IMR-90 (cell line): ENCODE results near the gene ATXN1. TPM values are rescaled to one million over a fixed set of nuclear protein-coding genes. Genes with fewer than 3 reads are reported as not detected.
A peak's percentile ranks its signal among the peaks of the same experiment; 100 is the strongest.

Experiments
- ATAC-seq: fragments of 200-7000 bp; cut with Tn5 transposase; 2 replicates; pipeline ENCODE4 v1.9.1; 2020; ENCODE audit warnings: low read depth, mild to moderate bottlenecking, moderate library complexity
- BruUV-seq: library from RNA; stranded (reverse); fragments of 400-500 nt; replicated peaks from 2 replicates; lab custom pipeline; 2021; lab: Mats Ljungman, UMichigan
- CTCF ChIA-PET: fragments of 300-600 bp; formaldehyde crosslinking; extraction: SDS; loops from one replicate; lab custom pipeline; 2021; ENCODE audit warnings: antibody characterized with exemption; lab: Yijun Ruan, JAX
- POLR2A ChIA-PET: fragments of 300-600 bp; sonication (Branson Sonifier 250); formaldehyde crosslinking; loops from one replicate; lab custom pipeline; 2022; ENCODE audit warnings: antibody characterized with exemption; ENCODE audit not compliant: unreplicated experiment; lab: Charles Lee
- DNase-seq: peaks from one replicate; pipeline ENCODE4 v3.0.0; 2013
- H2AFZ ChIP-seq: replicated peaks from 2 replicates; pipeline ENCODE3; 2013; ENCODE audit warnings: low read length, mild to moderate bottlenecking; ENCODE audit not compliant: poor library complexity
- H2AK5ac ChIP-seq: 2 replicates; pipeline ENCODE4 v1.6.1; 2013; ENCODE audit warnings: low read depth, low read length, inconsistent platforms
- H2AK9ac ChIP-seq: replicated peaks from 2 replicates; pipeline ENCODE3; 2013; ENCODE audit warnings: mild to moderate bottlenecking, low read depth, low read length, moderate library complexity; ENCODE audit not compliant: poor library complexity
- H2BK120ac ChIP-seq: 2 replicates; pipeline ENCODE4 v1.6.1; 2013; ENCODE audit warnings: low read depth, low read length, inconsistent platforms
- H2BK15ac ChIP-seq: 3 replicates; pipeline ENCODE4 v1.6.1; 2013; ENCODE audit warnings: low read depth, low read length, inconsistent platforms
- H2BK20ac ChIP-seq: 2 replicates; pipeline ENCODE4 v1.6.1; 2013; ENCODE audit warnings: low read depth, mild to moderate bottlenecking, inconsistent platforms, low read length, moderate library complexity
- H2BK5ac ChIP-seq: 2 replicates; pipeline ENCODE4 v1.6.1; 2013; ENCODE audit warnings: mild to moderate bottlenecking, low read depth, low read length, inconsistent platforms; ENCODE audit not compliant: poor library complexity, severe bottlenecking
- H3K14ac ChIP-seq: replicated peaks from 2 replicates; pipeline ENCODE4 v1.6.1; 2013; ENCODE audit warnings: low read depth, low read length, inconsistent platforms
- H3K18ac ChIP-seq: 2 replicates; pipeline ENCODE4 v1.6.1; 2013; ENCODE audit warnings: low read depth, low read length, control low read depth
- H3K23ac ChIP-seq: 2 replicates; pipeline ENCODE4 v1.6.1; 2013; ENCODE audit warnings: low read depth, low read length, inconsistent platforms
- H3K27ac ChIP-seq: 2 replicates; pipeline ENCODE4 v1.5.1; 2013; ENCODE audit warnings: mild to moderate bottlenecking, control low read depth, low read length; ENCODE audit not compliant: insufficient read depth
- H3K27me3 ChIP-seq: 2 replicates; pipeline ENCODE4 v1.6.1; 2013; ENCODE audit warnings: low read length; ENCODE audit not compliant: control insufficient read depth, insufficient read depth
- H3K36me3 ChIP-seq: 2 replicates; pipeline ENCODE4 v1.6.1; 2013; ENCODE audit warnings: low read length, mixed read lengths; ENCODE audit not compliant: control insufficient read depth, insufficient read depth
- H3K4ac ChIP-seq: 2 replicates; pipeline ENCODE4 v1.6.1; 2013; ENCODE audit warnings: low read depth, low read length, inconsistent platforms
- H3K4me1 ChIP-seq: 2 replicates; pipeline ENCODE4 v1.6.1; 2013; ENCODE audit warnings: low read length, mixed read lengths; ENCODE audit not compliant: control insufficient read depth, insufficient read depth
- H3K4me2 ChIP-seq: 2 replicates; pipeline ENCODE4 v1.6.1; 2013; ENCODE audit warnings: low read depth, mild to moderate bottlenecking, control low read depth, low read length, moderate library complexity
- H3K4me3 ChIP-seq: 2 replicates; pipeline ENCODE4 v1.5.1; 2013; ENCODE audit warnings: low read depth, mild to moderate bottlenecking, control low read depth, low read length, moderate library complexity; ENCODE audit not compliant: insufficient read depth
- H3K56ac ChIP-seq: 2 replicates; pipeline ENCODE4 v1.6.1; 2013; ENCODE audit warnings: low read length, inconsistent platforms; ENCODE audit not compliant: insufficient read depth; ENCODE audit errors: extremely low read depth
- H3K79me1 ChIP-seq, 2 experiments: 2 replicates each; pipeline ENCODE4 v1.6.1; 2013; ENCODE audit warnings: low read length in 2 of 2, inconsistent platforms in 1 of 2, low read depth in 1 of 2
- H3K9ac ChIP-seq: 2 replicates; pipeline ENCODE4 v1.6.1; 2013; ENCODE audit warnings: low read depth, low read length, control low read depth
- H3K9me1 ChIP-seq: 2 replicates; pipeline ENCODE4 v1.6.1; 2013; ENCODE audit warnings: low read length, inconsistent platforms; ENCODE audit not compliant: insufficient read depth
- H3K9me3 ChIP-seq: 2 replicates; pipeline ENCODE4 v1.6.1; 2013; ENCODE audit warnings: low read length; ENCODE audit not compliant: control insufficient read depth, insufficient read depth
- H4K20me1 ChIP-seq: 2 replicates; pipeline ENCODE4 v1.6.1; 2013; ENCODE audit warnings: low read length, inconsistent platforms; ENCODE audit not compliant: insufficient read depth
- H4K5ac ChIP-seq: 2 replicates; pipeline ENCODE4 v1.6.1; 2013; ENCODE audit warnings: mild to moderate bottlenecking, low read depth, low read length, control low read depth
- H4K8ac ChIP-seq, 2 experiments: 2 replicates each; pipeline ENCODE4 v1.6.1; 2013; ENCODE audit warnings: low read depth in 2 of 2, low read length in 2 of 2, control low read depth in 1 of 2, inconsistent platforms in 1 of 2
- H4K91ac ChIP-seq: 2 replicates; pipeline ENCODE4 v1.6.1; 2013; ENCODE audit warnings: low read depth, low read length, inconsistent platforms; ENCODE audit not compliant: insufficient read depth
- BHLHE40 ChIP-seq: fragments of 150-350 bp; IDR thresholded peaks from 2 replicates; pipeline ENCODE4 v1.6.1; 2016; ENCODE audit warnings: mild to moderate bottlenecking, low read depth, low read length
- CTCF ChIP-seq: conservative IDR thresholded peaks from 2 replicates; pipeline ENCODE4 v1.5.1; 2012; ENCODE audit warnings: mild to moderate bottlenecking, low read depth, low read length, improper control_type of control experiment
- MXI1 ChIP-seq: IDR thresholded peaks from 2 replicates; pipeline ENCODE4 v1.6.1; 2012; ENCODE audit warnings: low read depth, mild to moderate bottlenecking, low read length, moderate library complexity, borderline replicate concordance
- WGBS, 2 experiments: methylation state at CpG; one replicate each; pipeline versions ENCODE4 v1.1.5 to v1.1.7; 2013; ENCODE audit warnings: missing lambda C conversion rate in 2 of 2; ENCODE audit not compliant: insufficient read length in 1 of 2; ENCODE audit errors: extremely low coverage in 2 of 2; 5-methylcytosine and 5-hydroxymethylcytosine counted together
- dilution Hi-C: fragments of 300-500 bp; cut with HindIII; formaldehyde crosslinking; loops from one replicate; pipeline ENCODE4 v1.14.3; 2018; ENCODE audit warnings: low sequenced_read_pairs; ENCODE audit not compliant: unreplicated experiment
- in situ Hi-C: fragments of 300-500 bp; cut with MboI; formaldehyde crosslinking; loops from 3 replicates; pipeline ENCODE4 v1.14.3; 2019; ENCODE audit warnings: low sequenced_read_pairs, inconsistent platforms, mixed read lengths
- intact Hi-C: fragments of 100-400 bp; cut with micrococcal nuclease; formaldehyde crosslinking; loops from 2 replicates; pipeline ENCODE4 v1.10.0; 2022
- polyA plus RNA-seq, 3 experiments: library from polyadenylated mRNA; depleted of rRNA; stranded (reverse); fragments of >200 nt; gene quantifications; 2 replicates each; pipeline ENCODE4 v1.2.3, GENCODE V29; 2012; ENCODE audit warnings: low replicate concordance in 1 of 3
- total RNA-seq: library from RNA; depleted of rRNA; stranded (reverse); fragments of >200 nt; gene quantifications from 2 replicates; pipeline ENCODE4 v1.2.3, GENCODE V29; 2012

Gene ATXN1
- total and polyA plus RNA-seq, 2 of the 4 experiments (the other 2 are of a cell fraction): 7.3 to 11.1 TPM

GRCh38 chr6:16518265-16518664, 243.0 kb downstream of the ATXN1 start:
- Histone ChIP-seq H4K91ac (no peak overlapping the region), H3K4me1 (peaks cover 3% of the 10 kb centered on the region; the same call in 1 of the 2 replicates), H3K18ac (no peak overlapping the region), H2AK5ac (no peak overlapping the region), H3K14ac (no peak overlapping the region), H4K8ac (no peak overlapping the region), H2AK9ac (no peak overlapping the region), H3K27me3 (no peaks in the 10 kb centered on the region), H3K79me1 (peaks cover 2 to 16% of the 10 kb centered on the region in 2 experiments; a peak in 3 of 4 replicates), H3K4me3 (no peak overlapping the region), H2BK20ac (no peak overlapping the region), H3K9me1 (peaks cover 17% of the 10 kb centered on the region), H2BK15ac (no peak overlapping the region), H4K5ac (no peak overlapping the region), H3K56ac (no peak overlapping the region), H3K4me2 (no peak overlapping the region), H2BK5ac (no peak overlapping the region), H4K20me1 (peaks cover 7% of the 10 kb centered on the region; the same call in 1 of the 2 replicates), H3K9me3 (no peaks in the 10 kb centered on the region), H3K4ac (no peak overlapping the region), H2AFZ (no peak overlapping the region), H3K23ac (no peak overlapping the region), H3K9ac (no peak overlapping the region), H2BK120ac (no peak overlapping the region), H3K36me3 (peaks cover 20% of the 10 kb centered on the region), H3K27ac (no peak overlapping the region)
- DNase-seq (no peak), ATAC-seq (no peak)
- ChIA-PET POLR2A (no interaction called here), CTCF (no interaction called here)
- intact Hi-C loops: loop anchor here (10.0 kb wide), 1 partner anchor 447 kb away; no protein-coding TSS in a partner anchor
- BruUV-seq: TSS peak; percentile 8
- no CpG with 5 or more reads among the region's 5 CpGs for WGBS, 2 experiments
- in situ Hi-C loops: loop anchor here (10.0 kb wide), 1 partner anchor 567 kb away; no protein-coding TSS in a partner anchor
- TF ChIP-seq MXI1 (no peak), BHLHE40 (no peak), CTCF (no peak)
- dilution Hi-C loops: no loop called here
